Fibroblast of lung (primary cell): Measurements from ENCODE around the gene RABEPK. TPM values are rescaled to one million over a fixed set of nuclear protein-coding genes. Genes with fewer than 3 reads are reported as not detected.
A peak's percentile ranks its signal among the peaks of the same experiment; 100 is the strongest.

Experiments used
- DNase-seq, 2 donors: peaks; one replicate each; pipeline versions ENCODE4 v3.0.0 to v3.0.0-alpha.2; 2010; ENCODE audit warnings: low read depth in 2 of 2
- H2AFZ ChIP-seq: 2 replicates; pipeline ENCODE4 v1.5.1; 2012; ENCODE audit warnings: low read length, control low read depth, inconsistent platforms
- H3K27ac ChIP-seq: 2 replicates; pipeline ENCODE4 v1.5.1; 2011; ENCODE audit warnings: low read length, control low read depth; ENCODE audit not compliant: insufficient read depth
- H3K27me3 ChIP-seq: 2 replicates; pipeline ENCODE4 v1.5.1; 2011; ENCODE audit warnings: mild to moderate bottlenecking, low read length; ENCODE audit not compliant: control insufficient read depth, insufficient read depth
- H3K36me3 ChIP-seq: 2 replicates; pipeline ENCODE4 v1.5.1; 2011; ENCODE audit warnings: low read length; ENCODE audit not compliant: control insufficient read depth, insufficient read depth
- H3K4me1 ChIP-seq: 2 replicates; pipeline ENCODE4 v1.5.1; 2011; ENCODE audit warnings: low read length; ENCODE audit not compliant: control insufficient read depth, insufficient read depth; ENCODE audit errors: extremely low read depth
- H3K4me2 ChIP-seq: 2 replicates; pipeline ENCODE4 v1.5.1; 2011; ENCODE audit warnings: low read length, control low read depth; ENCODE audit not compliant: insufficient read depth; ENCODE audit errors: extremely low read depth
- H3K4me3 ChIP-seq, 4 experiments: fragments of 200-600 bp in 1 of 4; sonication (generic) in 1 of 4; replicated peaks in 1 of 4; 2 replicates each; pipeline ENCODE4 v1.5.1; 2011 to 2016; ENCODE audit warnings: low read length in 4 of 4, low read depth in 3 of 4, mild to moderate bottlenecking in 3 of 4, control low read depth in 2 of 4, inconsistent platforms in 1 of 4, mixed read lengths in 1 of 4; ENCODE audit not compliant: insufficient read depth in 1 of 4; ENCODE audit errors: control extremely low read depth in 1 of 4
- H3K79me2 ChIP-seq: 2 replicates; pipeline ENCODE4 v1.5.1; 2012; ENCODE audit warnings: mild to moderate bottlenecking, low read length, inconsistent platforms; ENCODE audit not compliant: control insufficient read depth, insufficient read depth
- H3K9ac ChIP-seq: 2 replicates; pipeline ENCODE4 v1.5.1; 2011; ENCODE audit warnings: mild to moderate bottlenecking, low read length, control low read depth; ENCODE audit not compliant: insufficient read depth
- H3K9me3 ChIP-seq: 2 replicates; pipeline ENCODE4 v1.5.1; 2012; ENCODE audit warnings: low read depth, low read length; ENCODE audit not compliant: control insufficient read depth, insufficient read depth
- H4K20me1 ChIP-seq: 2 replicates; pipeline ENCODE4 v1.5.1; 2011; ENCODE audit warnings: low read length; ENCODE audit not compliant: control insufficient read depth, insufficient read depth; ENCODE audit errors: extremely low read depth
- EZH2 ChIP-seq: IDR thresholded peaks from 2 replicates; pipeline ENCODE4 v1.5.1; 2012; ENCODE audit warnings: low read length, control low read depth, mild to moderate bottlenecking; ENCODE audit errors: missing control alignments
- polyA plus RNA-seq, 2 donors: library from polyadenylated mRNA; depleted of rRNA in 1 of 2; stranded (reverse) in 1 of 2; unstranded in 1 of 2; fragments of >200 nt; gene quantifications; 2 replicates each; pipeline ENCODE4 v1.2.1, GENCODE V29; 2011 to 2012; ENCODE audit warnings: missing spikeins in 1 of 2
- total RNA-seq: library from RNA; depleted of rRNA; stranded (reverse); fragments of >200 nt; gene quantifications from 2 replicates; pipeline ENCODE4 v1.2.1, GENCODE V29; 2014
- TF ChIP-seq, protein P1 (sequence below), 2 donors: IDR thresholded peaks in 1 of 2; conservative IDR thresholded peaks in 1 of 2; 1 replicate in 1 of 2; 2 replicates in 1 of 2; pipeline ENCODE4 v1.5.1; 2011 to 2012; ENCODE audit warnings: low read length in 2 of 2, control low read depth in 1 of 2, inconsistent platforms in 1 of 2, low read depth in 1 of 2, mild to moderate bottlenecking in 1 of 2

RABEPK gene
- total and polyA plus RNA-seq, 2 donors (not counting 1 experiment from before 2014, with no cell fraction given), result 29.8 to 37.3 TPM

DNA sequence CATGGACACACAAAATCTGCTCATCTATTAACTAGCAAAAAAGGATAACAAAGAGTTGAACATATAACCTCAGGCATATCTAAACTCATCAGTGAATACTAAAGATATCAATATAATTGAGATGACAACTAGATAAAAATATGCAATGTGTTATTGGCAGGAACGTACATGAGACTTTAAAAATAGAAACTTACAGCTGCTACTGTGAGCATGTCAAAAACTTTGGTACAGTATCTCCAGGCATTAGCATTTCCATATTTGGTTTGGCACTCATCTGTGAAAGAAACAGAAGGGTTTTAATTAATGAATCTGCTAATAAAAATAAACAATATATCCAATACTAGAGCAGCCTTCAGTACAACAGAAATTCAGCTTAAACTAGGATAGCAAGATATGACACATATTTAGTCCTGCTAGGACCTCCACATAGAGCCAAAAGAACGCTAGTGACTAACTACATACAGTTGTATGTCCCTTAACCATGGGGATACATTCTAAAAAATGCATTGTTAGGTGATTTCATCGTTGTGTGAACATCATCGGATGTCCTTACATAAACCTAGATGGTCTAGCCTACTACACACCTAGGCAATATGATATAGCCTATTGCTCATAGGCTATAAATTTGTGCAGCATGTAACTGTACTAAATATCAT is 46.5 kb upstream of the RABEPK start:
- no peak overlapping the region for H3K27ac ChIP-seq
- H3K4me3 ChIP-seq, result no peak overlapping the region
- H3K27me3 ChIP-seq, result no peaks in the 10 kb centered on the region
- peak in 1 of 2 donors; percentile 30 for DNase-seq
- H3K4me1 ChIP-seq, result no peaks in the 10 kb centered on the region
- H4K20me1 ChIP-seq, result no peaks in the 10 kb centered on the region
- H3K9me3 ChIP-seq, result no peaks in the 10 kb centered on the region
- H2AFZ ChIP-seq, result no peak overlapping the region
- H3K36me3 ChIP-seq, result peaks cover 2% of the 10 kb centered on the region
- no peak overlapping the region for H3K4me2 ChIP-seq
- no peaks in the 10 kb centered on the region for H3K79me2 ChIP-seq
- TF ChIP-seq, protein P1, sequence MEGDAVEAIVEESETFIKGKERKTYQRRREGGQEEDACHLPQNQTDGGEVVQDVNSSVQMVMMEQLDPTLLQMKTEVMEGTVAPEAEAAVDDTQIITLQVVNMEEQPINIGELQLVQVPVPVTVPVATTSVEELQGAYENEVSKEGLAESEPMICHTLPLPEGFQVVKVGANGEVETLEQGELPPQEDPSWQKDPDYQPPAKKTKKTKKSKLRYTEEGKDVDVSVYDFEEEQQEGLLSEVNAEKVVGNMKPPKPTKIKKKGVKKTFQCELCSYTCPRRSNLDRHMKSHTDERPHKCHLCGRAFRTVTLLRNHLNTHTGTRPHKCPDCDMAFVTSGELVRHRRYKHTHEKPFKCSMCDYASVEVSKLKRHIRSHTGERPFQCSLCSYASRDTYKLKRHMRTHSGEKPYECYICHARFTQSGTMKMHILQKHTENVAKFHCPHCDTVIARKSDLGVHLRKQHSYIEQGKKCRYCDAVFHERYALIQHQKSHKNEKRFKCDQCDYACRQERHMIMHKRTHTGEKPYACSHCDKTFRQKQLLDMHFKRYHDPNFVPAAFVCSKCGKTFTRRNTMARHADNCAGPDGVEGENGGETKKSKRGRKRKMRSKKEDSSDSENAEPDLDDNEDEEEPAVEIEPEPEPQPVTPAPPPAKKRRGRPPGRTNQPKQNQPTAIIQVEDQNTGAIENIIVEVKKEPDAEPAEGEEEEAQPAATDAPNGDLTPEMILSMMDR (conservative IDR thresholded peaks at IDR 0.05 in 1 of 2, IDR thresholded peaks at IDR 0.05 in 1 of 2; ENCODE audit: low read depth in 1 of 2, low read length in 2 of 2), result no peak
- no peak for TF ChIP-seq EZH2
- no peak overlapping the region for H3K9ac ChIP-seq

GRCh38 chr9:125156551-125156950 is 43.8 kb upstream of the RABEPK start:
- H3K9me3 ChIP-seq, result no peaks in the 10 kb centered on the region
- H3K4me3 ChIP-seq, result no peak overlapping the region
- H3K27ac ChIP-seq, result no peak overlapping the region
- H3K27me3 ChIP-seq, result no peaks in the 10 kb centered on the region
- H4K20me1 ChIP-seq, result no peaks in the 10 kb centered on the region
- no peak overlapping the region for H3K4me2 ChIP-seq
- TF ChIP-seq, protein P1 (conservative IDR thresholded peaks at IDR 0.05 in 1 of 2, IDR thresholded peaks at IDR 0.05 in 1 of 2; ENCODE audit: low read depth in 1 of 2, low read length in 2 of 2), result no peak
- TF ChIP-seq EZH2, result no peak
- DNase-seq, result no peak
- H3K36me3 ChIP-seq, result peaks cover 2% of the 10 kb centered on the region
- H3K4me1 ChIP-seq, result no peaks in the 10 kb centered on the region
- H3K79me2 ChIP-seq, result no peaks in the 10 kb centered on the region
- H2AFZ ChIP-seq, result no peak overlapping the region
- H3K9ac ChIP-seq, result no peak overlapping the region

DNA sequence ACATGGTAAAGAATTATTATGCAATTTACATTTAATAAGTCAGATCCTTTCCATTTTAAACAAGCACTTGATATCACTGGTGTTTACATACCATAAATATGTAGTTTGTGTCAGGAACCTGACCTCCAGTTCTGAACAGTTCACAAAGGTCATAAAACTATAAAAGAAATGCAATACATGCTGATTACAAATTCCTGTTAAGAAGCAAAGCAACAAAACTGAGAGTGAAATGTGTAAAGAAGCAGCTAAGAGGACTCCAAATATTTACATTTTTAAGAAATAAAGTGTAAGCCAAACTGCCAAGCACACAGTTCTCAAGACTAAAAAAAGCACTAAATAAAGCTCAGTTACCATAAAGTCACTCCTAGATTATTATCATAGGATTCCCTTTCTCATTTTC is 39.6 kb upstream of the RABEPK start:
- Histone ChIP-seq H3K36me3 (no peaks in the 10 kb centered on the region), H4K20me1 (no peaks in the 10 kb centered on the region), H3K4me1 (no peaks in the 10 kb centered on the region), H2AFZ (no peak overlapping the region), H3K4me2 (no peak overlapping the region), H3K9ac (no peak overlapping the region), H3K27me3 (no peaks in the 10 kb centered on the region), H3K79me2 (no peaks in the 10 kb centered on the region), H3K27ac (no peak overlapping the region), H3K4me3 (no peak overlapping the region), H3K9me3 (no peaks in the 10 kb centered on the region)
- no peak for DNase-seq
- TF ChIP-seq, protein P1 (conservative IDR thresholded peaks at IDR 0.05 in 1 of 2, IDR thresholded peaks at IDR 0.05 in 1 of 2; ENCODE audit: low read depth in 1 of 2, low read length in 2 of 2), result no peak
- TF ChIP-seq EZH2, result no peak
